Measurements from ENCODE around the gene AKR1B1. TPM values are rescaled to one million over a fixed set of nuclear protein-coding genes. Genes with fewer than 3 reads are reported as not detected.

Gene AKR1B1
- polyA plus RNA-seq, 1 of the 3 experiments (the other 2 are of a cell fraction): 216 TPM

DNA sequence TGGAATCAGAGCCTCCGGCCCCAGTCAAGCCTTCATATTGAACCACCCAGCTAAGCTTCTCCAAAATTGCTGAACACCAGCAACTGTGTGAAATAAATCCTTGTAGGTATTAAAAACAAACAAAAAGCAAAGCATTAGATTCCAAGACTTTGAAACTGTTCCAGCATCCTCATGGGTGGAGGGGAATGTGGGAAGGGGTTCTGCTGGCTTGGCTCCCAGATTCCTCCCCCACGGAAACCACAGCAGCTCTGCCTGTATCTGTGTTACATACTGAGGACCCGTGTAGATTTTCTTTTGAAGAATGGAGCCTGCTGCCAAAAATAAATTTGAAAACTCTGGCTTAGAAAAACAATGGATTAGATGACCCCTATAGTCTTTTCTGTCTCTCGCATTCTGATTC, 20.0 kb downstream of the AKR1B1 start:
- Histone ChIP-seq H3K36me3 (replicated peaks in 1 of 2; ENCODE audit: control insufficient read depth in 1 of 2, insufficient read depth in 2 of 2, low read length in 1 of 2) (peaks cover 9 to 38% of the 10 kb centered on the region in 2 experiments), H3K9me2 (no peaks in the 10 kb centered on the region), H3K27me3 (ENCODE audit: insufficient read depth) (no peaks in the 10 kb centered on the region), H3K4me2 (no peak overlapping the region), H3F3A (replicated peaks; ENCODE audit: insufficient read depth) (no peaks in the 10 kb centered on the region), H3K4me3 (ENCODE audit: low read depth in 2 of 2, low read length in 1 of 2) (no peak overlapping the region), H2AFZ (ENCODE audit: low read depth) (no peak overlapping the region), H3K4me1 (ENCODE audit: control insufficient read depth in 1 of 2, insufficient read depth in 2 of 2, low read depth in 1 of 2, low read length in 1 of 2) (peaks cover 0 to 3% of the 10 kb centered on the region in 2 experiments; a peak in 1 of 4 replicates), H4K20me1 (ENCODE audit: insufficient read depth) (no peaks in the 10 kb centered on the region), H3K9me3 (no peaks in the 10 kb centered on the region), H3K27ac (ENCODE audit: low read depth in 2 of 2, low read length in 1 of 2) (no peak overlapping the region), H3K9ac (no peak overlapping the region), H3K79me2 (ENCODE audit: insufficient read depth) (no peaks in the 10 kb centered on the region)
- ChIA-PET CTCF (interaction anchor here (0.6 to 1.5 kb wide), 4 partner anchors 20 to 684 kb away, joined by 3 to 8 read pairs (median 6); partner anchors contain the start of gene AKR1B1), POLR2A (no interaction called here)
- TF ChIP-seq, protein P1, sequence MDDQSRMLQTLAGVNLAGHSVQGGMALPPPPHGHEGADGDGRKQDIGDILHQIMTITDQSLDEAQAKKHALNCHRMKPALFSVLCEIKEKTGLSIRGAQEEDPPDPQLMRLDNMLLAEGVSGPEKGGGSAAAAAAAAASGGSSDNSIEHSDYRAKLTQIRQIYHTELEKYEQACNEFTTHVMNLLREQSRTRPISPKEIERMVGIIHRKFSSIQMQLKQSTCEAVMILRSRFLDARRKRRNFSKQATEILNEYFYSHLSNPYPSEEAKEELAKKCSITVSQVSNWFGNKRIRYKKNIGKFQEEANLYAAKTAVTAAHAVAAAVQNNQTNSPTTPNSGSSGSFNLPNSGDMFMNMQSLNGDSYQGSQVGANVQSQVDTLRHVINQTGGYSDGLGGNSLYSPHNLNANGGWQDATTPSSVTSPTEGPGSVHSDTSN (IDR thresholded peaks at IDR 0.05): no peak
- TF ChIP-seq FOXM1 (IDR thresholded peaks at IDR 0.05; ENCODE audit: low read depth): no peak
- TF ChIP-seq NFIC (IDR thresholded peaks at IDR 0.05; ENCODE audit: borderline replicate concordance): no peak
- TF ChIP-seq EZH2phosphoT487 (IDR thresholded peaks at IDR 0.05; ENCODE audit: borderline replicate concordance, low read depth): no peak
- TF ChIP-seq TAF1 (IDR thresholded peaks at IDR 0.05; ENCODE audit: borderline replicate concordance, low read depth, low read length): no peak
- TF ChIP-seq GABPA (IDR thresholded peaks at IDR 0.05; ENCODE audit: low read depth): no peak
- no peak for TF ChIP-seq SMC3 (IDR thresholded peaks at IDR 0.05; ENCODE audit: low read depth, low read length)
- no peak for TF ChIP-seq RFX5 (IDR thresholded peaks at IDR 0.05; ENCODE audit: low read length)
- TF ChIP-seq RAD21 (IDR thresholded peaks at IDR 0.05; ENCODE audit: low read length): no peak
- TF ChIP-seq, protein P2, sequence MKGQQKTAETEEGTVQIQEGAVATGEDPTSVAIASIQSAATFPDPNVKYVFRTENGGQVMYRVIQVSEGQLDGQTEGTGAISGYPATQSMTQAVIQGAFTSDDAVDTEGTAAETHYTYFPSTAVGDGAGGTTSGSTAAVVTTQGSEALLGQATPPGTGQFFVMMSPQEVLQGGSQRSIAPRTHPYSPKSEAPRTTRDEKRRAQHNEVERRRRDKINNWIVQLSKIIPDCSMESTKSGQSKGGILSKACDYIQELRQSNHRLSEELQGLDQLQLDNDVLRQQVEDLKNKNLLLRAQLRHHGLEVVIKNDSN (IDR thresholded peaks at IDR 0.05; ENCODE audit: borderline replicate concordance, low read depth): no peak
- TF ChIP-seq, protein P3, sequence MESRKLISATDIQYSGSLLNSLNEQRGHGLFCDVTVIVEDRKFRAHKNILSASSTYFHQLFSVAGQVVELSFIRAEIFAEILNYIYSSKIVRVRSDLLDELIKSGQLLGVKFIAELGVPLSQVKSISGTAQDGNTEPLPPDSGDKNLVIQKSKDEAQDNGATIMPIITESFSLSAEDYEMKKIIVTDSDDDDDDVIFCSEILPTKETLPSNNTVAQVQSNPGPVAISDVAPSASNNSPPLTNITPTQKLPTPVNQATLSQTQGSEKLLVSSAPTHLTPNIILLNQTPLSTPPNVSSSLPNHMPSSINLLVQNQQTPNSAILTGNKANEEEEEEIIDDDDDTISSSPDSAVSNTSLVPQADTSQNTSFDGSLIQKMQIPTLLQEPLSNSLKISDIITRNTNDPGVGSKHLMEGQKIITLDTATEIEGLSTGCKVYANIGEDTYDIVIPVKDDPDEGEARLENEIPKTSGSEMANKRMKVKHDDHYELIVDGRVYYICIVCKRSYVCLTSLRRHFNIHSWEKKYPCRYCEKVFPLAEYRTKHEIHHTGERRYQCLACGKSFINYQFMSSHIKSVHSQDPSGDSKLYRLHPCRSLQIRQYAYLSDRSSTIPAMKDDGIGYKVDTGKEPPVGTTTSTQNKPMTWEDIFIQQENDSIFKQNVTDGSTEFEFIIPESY (IDR thresholded peaks at IDR 0.05; ENCODE audit: borderline replicate concordance, low read depth): no peak
- no peak for TF ChIP-seq CHD2 (IDR thresholded peaks at IDR 0.05; ENCODE audit: low read length, partially characterized antibody)
- no peak for TF ChIP-seq RCOR1 (IDR thresholded peaks at IDR 0.05; ENCODE audit: low read length)
- TF ChIP-seq TCF12 (IDR thresholded peaks at IDR 0.05): no peak
- TF ChIP-seq, protein P4, sequence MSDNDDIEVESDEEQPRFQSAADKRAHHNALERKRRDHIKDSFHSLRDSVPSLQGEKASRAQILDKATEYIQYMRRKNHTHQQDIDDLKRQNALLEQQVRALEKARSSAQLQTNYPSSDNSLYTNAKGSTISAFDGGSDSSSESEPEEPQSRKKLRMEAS (IDR thresholded peaks at IDR 0.05; ENCODE audit: low read depth): no peak
- TF ChIP-seq YY1 (IDR thresholded peaks at IDR 0.05; ENCODE audit: low read depth): no peak
- TF ChIP-seq EP300 (IDR thresholded peaks at IDR 0.05; ENCODE audit: borderline replicate concordance in 1 of 2, low read depth in 1 of 2, low read length in 1 of 2): no peak
- 90% methylated on average over 4 of the region's 4 CpGs for WGBS (ENCODE audit: low lambda C conversion rate)
- DNase-seq: no peak

Data from SK-N-SH (cell line).